ENCODE results near the gene ADCK1. TPM values are rescaled to one million over a fixed set of nuclear protein-coding genes. Genes with fewer than 3 reads are reported as not detected.

The ADCK1 gene
- total RNA-seq, 1 donor from 2014 or later: 8.0 TPM

- TF ChIP-seq, protein P1, sequence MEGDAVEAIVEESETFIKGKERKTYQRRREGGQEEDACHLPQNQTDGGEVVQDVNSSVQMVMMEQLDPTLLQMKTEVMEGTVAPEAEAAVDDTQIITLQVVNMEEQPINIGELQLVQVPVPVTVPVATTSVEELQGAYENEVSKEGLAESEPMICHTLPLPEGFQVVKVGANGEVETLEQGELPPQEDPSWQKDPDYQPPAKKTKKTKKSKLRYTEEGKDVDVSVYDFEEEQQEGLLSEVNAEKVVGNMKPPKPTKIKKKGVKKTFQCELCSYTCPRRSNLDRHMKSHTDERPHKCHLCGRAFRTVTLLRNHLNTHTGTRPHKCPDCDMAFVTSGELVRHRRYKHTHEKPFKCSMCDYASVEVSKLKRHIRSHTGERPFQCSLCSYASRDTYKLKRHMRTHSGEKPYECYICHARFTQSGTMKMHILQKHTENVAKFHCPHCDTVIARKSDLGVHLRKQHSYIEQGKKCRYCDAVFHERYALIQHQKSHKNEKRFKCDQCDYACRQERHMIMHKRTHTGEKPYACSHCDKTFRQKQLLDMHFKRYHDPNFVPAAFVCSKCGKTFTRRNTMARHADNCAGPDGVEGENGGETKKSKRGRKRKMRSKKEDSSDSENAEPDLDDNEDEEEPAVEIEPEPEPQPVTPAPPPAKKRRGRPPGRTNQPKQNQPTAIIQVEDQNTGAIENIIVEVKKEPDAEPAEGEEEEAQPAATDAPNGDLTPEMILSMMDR (IDR thresholded peaks at IDR 0.05; ENCODE audit: unreplicated experiment): no peak
- no peak overlapping the region for H3K27ac Mint-ChIP-seq
- peaks cover 22% of the 10 kb centered on the region for H3K27me3 Mint-ChIP-seq
- no peak for DNase-seq (ENCODE audit: low spot score, unreplicated experiment)
- H3K36me3 Mint-ChIP-seq (ENCODE audit: insufficient read depth): no peaks in the 10 kb centered on the region
- peaks cover 4% of the 10 kb centered on the region for H3K9me3 Mint-ChIP-seq (ENCODE audit: low read depth)
- H3K4me1 Mint-ChIP-seq (ENCODE audit: low read depth): peaks cover 4% of the 10 kb centered on the region
- no peak overlapping the region for H3K4me3 Mint-ChIP-seq (ENCODE audit: low read depth)
These were observed 162.1 kb downstream of the ADCK1 start for GRCh38 chr14:77961847-77962580.

GRCh38 chr14:77962731-77963520 lies 163.0 kb downstream of the ADCK1 start:
- no peak for DNase-seq (ENCODE audit: low spot score, unreplicated experiment)
- Mint-ChIP-seq H3K36me3 (ENCODE audit: insufficient read depth) (no peaks in the 10 kb centered on the region), H3K27ac (no peak overlapping the region), H3K27me3 (peaks cover 21% of the 10 kb centered on the region), H3K4me1 (ENCODE audit: low read depth) (peaks cover 4% of the 10 kb centered on the region), H3K4me3 (ENCODE audit: low read depth) (no peak overlapping the region), H3K9me3 (ENCODE audit: low read depth) (peaks cover 4% of the 10 kb centered on the region)
- TF ChIP-seq, protein P1 (IDR thresholded peaks at IDR 0.05; ENCODE audit: unreplicated experiment): no peak

DNA sequence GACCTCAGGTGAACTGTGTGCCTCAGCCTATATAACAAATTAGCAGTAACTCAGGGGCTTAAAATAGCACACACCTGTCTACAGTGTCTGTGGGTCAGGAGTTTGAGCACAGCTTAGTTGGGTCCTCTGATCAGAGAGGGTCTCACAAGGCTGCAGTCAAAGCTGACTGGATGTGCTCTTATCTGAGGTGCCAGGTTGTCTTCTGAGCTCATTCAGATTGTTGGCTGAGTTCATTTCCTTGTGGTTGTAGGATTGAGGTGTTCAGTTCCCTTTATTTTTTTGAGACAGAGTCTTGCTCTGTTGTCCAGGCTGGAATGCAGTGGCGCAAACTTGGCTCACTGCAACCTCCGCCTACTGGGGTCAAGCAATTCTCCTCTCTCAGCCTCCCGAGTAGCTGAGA lies 164.7 kb downstream of the ADCK1 start:
- DNase-seq (ENCODE audit: low spot score, unreplicated experiment): no peak
- Mint-ChIP-seq H3K36me3 (ENCODE audit: insufficient read depth) (no peaks in the 10 kb centered on the region), H3K27ac (no peak overlapping the region), H3K9me3 (ENCODE audit: low read depth) (peaks cover 4% of the 10 kb centered on the region), H3K27me3 (peaks cover 27% of the 10 kb centered on the region), H3K4me3 (ENCODE audit: low read depth) (no peak overlapping the region), H3K4me1 (ENCODE audit: low read depth) (peaks cover 4% of the 10 kb centered on the region)
- TF ChIP-seq, protein P1 (IDR thresholded peaks at IDR 0.05; ENCODE audit: unreplicated experiment): no peak

GRCh38 chr14:77965050-77965449 lies 165.1 kb downstream of the ADCK1 start:
- H3K27me3 Mint-ChIP-seq: peaks cover 27% of the 10 kb centered on the region
- no peaks in the 10 kb centered on the region for H3K36me3 Mint-ChIP-seq (ENCODE audit: insufficient read depth)
- TF ChIP-seq, protein P1 (IDR thresholded peaks at IDR 0.05; ENCODE audit: unreplicated experiment): no peak
- H3K4me1 Mint-ChIP-seq (ENCODE audit: low read depth): peaks cover 4% of the 10 kb centered on the region
- H3K4me3 Mint-ChIP-seq (ENCODE audit: low read depth): no peak overlapping the region
- no peak for DNase-seq (ENCODE audit: low spot score, unreplicated experiment)
- no peak overlapping the region for H3K27ac Mint-ChIP-seq
- H3K9me3 Mint-ChIP-seq (ENCODE audit: low read depth): no peaks in the 10 kb centered on the region

GRCh38 chr14:77965919-77966435 lies 166.1 kb downstream of the ADCK1 start:
- H3K4me3 Mint-ChIP-seq (ENCODE audit: low read depth): peak overlapping the region; percentile 65
- DNase-seq (ENCODE audit: low spot score, unreplicated experiment): peak; percentile 21
- no peaks in the 10 kb centered on the region for H3K9me3 Mint-ChIP-seq (ENCODE audit: low read depth)
- no peaks in the 10 kb centered on the region for H3K36me3 Mint-ChIP-seq (ENCODE audit: insufficient read depth)
- peaks cover 4% of the 10 kb centered on the region for H3K4me1 Mint-ChIP-seq (ENCODE audit: low read depth)
- TF ChIP-seq, protein P1 (IDR thresholded peaks at IDR 0.05; ENCODE audit: unreplicated experiment): no peak
- H3K27ac Mint-ChIP-seq: no peak overlapping the region
- peaks cover 30% of the 10 kb centered on the region for H3K27me3 Mint-ChIP-seq
